GM10266 (cell line): ENCODE measurements around the gene MTCL1.

Experiments
- DNase-seq: peaks from one replicate; pipeline ENCODE4 v3.0.0; 2012; ENCODE audit errors: extremely low spot score
- CTCF ChIP-seq: IDR thresholded peaks from 2 replicates; pipeline ENCODE4 v1.5.1; 2012; ENCODE audit warnings: mild to moderate bottlenecking, low read depth; ENCODE audit not compliant: control insufficient read depth, insufficient read depth; ENCODE audit errors: missing control alignments

The MTCL1 gene

GRCh38 chr18:8844721-8845148, 139.4 kb downstream of the MTCL1 start:
- no peak for TF ChIP-seq CTCF
- no peak for DNase-seq

DNA sequence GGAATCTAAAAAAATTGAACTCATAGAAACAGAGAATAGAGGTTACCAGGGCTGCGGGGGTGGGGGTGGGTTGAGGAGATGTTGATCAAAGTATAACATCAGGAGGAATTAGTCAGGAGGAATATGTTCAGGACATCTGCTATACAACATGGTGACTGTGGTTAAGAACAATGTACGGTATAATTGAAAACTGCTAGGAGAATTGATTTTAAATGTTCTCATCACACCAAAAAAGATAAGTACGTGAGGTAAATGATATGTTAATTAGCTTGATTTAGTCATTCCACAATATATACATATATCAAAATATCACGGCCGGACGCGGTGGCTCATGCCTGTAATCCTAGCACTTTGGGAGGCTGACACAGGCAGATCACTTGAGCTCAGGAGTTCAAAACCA, 140.2 kb downstream of the MTCL1 start:
- no peak for TF ChIP-seq CTCF

GRCh38 chr18:8847066-8847755, 141.9 kb downstream of the MTCL1 start:
- no peak for TF ChIP-seq CTCF
- no peak for DNase-seq

More for the DNA sequence above, 140.2 kb downstream of the MTCL1 start:
- DNase-seq, result no peak

- no peak for DNase-seq
- TF ChIP-seq CTCF, result no peak
These were observed 142.5 kb downstream of the MTCL1 start for GRCh38 chr18:8847900-8848299.

DNA sequence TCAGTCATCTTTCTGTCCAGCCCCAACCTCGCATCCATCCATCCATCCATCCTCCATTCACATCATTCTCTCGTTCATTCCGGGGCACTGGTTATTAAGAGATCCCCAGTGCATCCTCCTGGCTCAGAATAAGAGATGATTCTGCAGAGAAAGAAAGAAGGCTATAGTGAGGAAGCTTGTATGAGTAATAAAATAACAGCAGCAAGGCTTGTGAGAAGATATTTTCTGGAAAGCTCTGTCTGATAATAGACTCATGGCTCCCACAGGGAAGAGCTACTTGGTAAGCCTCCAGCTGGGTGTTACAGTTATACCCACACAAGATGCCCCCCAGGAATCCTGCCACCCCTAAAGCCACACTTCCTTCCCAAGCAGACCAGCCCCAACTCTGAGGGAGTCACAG, 143.2 kb downstream of the MTCL1 start:
- TF ChIP-seq CTCF, result no peak
- DNase-seq, result no peak

DNA sequence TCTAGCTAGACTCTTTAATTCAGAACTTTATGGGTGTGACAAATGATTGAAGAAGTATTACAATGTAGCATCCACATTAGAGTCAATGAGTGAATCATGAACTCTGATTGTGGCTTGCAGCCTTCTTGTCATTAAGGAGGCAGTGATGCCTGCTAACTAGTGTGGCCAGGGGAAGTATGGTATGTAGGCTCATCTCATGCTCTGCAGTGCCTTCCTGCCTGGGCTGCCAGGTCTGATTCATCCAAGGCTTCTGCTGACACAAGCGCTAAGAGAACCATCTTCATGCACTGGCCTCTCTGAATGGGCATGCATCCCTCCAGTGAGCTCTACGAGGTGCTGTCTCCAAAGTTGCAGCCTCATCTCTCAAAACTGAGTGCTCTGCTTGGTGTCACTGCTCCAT, 144.3 kb downstream of the MTCL1 start:
- TF ChIP-seq CTCF, result no peak
- no peak for DNase-seq

- DNase-seq, result no peak
- no peak for TF ChIP-seq CTCF
These were observed 146.3 kb downstream of the MTCL1 start for GRCh38 chr18:8851659-8852058.
